Testis (tissue), 2 donors: ENCODE results near the gene LRFN5.

ENCODE experiments used
- CTCF ChIP-seq, 3 experiments: fragments of 450-650 bp in 2 of 3; fragments of 200-600 bp in 1 of 3; sonication (generic) in 1 of 3; IDR thresholded peaks; one replicate each; pipeline ENCODE4 v1.5.1; 2016 to 2019; ENCODE audit warnings: antibody characterized with exemption in 3 of 3, mild to moderate bottlenecking in 2 of 3, moderate library complexity in 1 of 3
- POLR2A ChIP-seq: fragments of 450-650 bp; IDR thresholded peaks from one replicate; pipeline ENCODE4 v1.6.1; 2017; ENCODE audit warnings: antibody characterized with exemption, mild to moderate bottlenecking, moderate library complexity

- TF ChIP-seq CTCF (IDR thresholded peaks at IDR 0.05), result no peak
- no peak for TF ChIP-seq POLR2A
Observed at GRCh38 chr14:41810362-41810761, 203.7 kb downstream of the LRFN5 start.
